Spinal cord (tissue), 10 donors: Measurements from ENCODE around the gene CABLES2. TPM values are rescaled to one million over a fixed set of nuclear protein-coding genes. Genes with fewer than 3 reads are reported as not detected.

Experiments used
- DNase-seq, 6 donors: peaks; one replicate each; pipeline versions ENCODE4 v3.0.0 to v3.0.0-alpha.2; 2013 to 2015; ENCODE audit warnings: low spot score in 6 of 6, low read depth in 4 of 6
- H3K27ac ChIP-seq: one replicate; pipeline ENCODE4 v1.5.1; 2013; ENCODE audit warnings: low read depth, low read length, control low read depth
- H3K27me3 ChIP-seq: one replicate; pipeline ENCODE4 v1.6.1; 2013; ENCODE audit warnings: low read length; ENCODE audit not compliant: control insufficient read depth, insufficient read depth
- H3K36me3 ChIP-seq: one replicate; pipeline ENCODE4 v1.6.1; 2013; ENCODE audit warnings: low read length; ENCODE audit not compliant: control insufficient read depth, insufficient read depth
- H3K4me1 ChIP-seq: one replicate; pipeline ENCODE4 v1.6.1; 2013; ENCODE audit warnings: low read length; ENCODE audit not compliant: control insufficient read depth, insufficient read depth
- H3K4me3 ChIP-seq: one replicate; pipeline ENCODE4 v1.5.1; 2013; ENCODE audit warnings: low read depth, low read length, control low read depth
- H3K9me3 ChIP-seq: one replicate; pipeline ENCODE4 v1.6.1; 2013; ENCODE audit warnings: low read length; ENCODE audit not compliant: control insufficient read depth, insufficient read depth
- WGBS: methylation state at CpG from one replicate; pipeline ENCODE4 v1.1.5; 2013; ENCODE audit warnings: missing lambda C conversion rate; ENCODE audit not compliant: insufficient coverage; 5-methylcytosine and 5-hydroxymethylcytosine counted together
- polyA plus RNA-seq, 2 donors: library from polyadenylated mRNA; unstranded; fragments of 120-200 nt; gene quantifications; one replicate each; pipeline ENCODE4 v1.2.1, GENCODE V29; 2013; ENCODE audit not compliant: insufficient read length in 2 of 2
- total RNA-seq, 2 donors: library from RNA; depleted of rRNA in 1 of 2; stranded (reverse); fragments of 120-200 nt in 1 of 2; fragments of >200 nt in 1 of 2; gene quantifications; one replicate each; pipeline versions ENCODE4 v1.2.3 to v1.2.4, GENCODE V29; 2013 to 2014
- donor health status: healthy.

Gene CABLES2
- total and polyA plus RNA-seq, 4 donors = 4.0 to 23.0 (median 14.1) TPM

- Histone ChIP-seq H3K36me3 (peaks cover 89% of the 10 kb centered on the region), H3K4me3 (no peak overlapping the region), H3K4me1 (peaks cover 86% of the 10 kb centered on the region), H3K9me3 (no peaks in the 10 kb centered on the region), H3K27me3 (no peaks in the 10 kb centered on the region), H3K27ac (peak overlapping the region; percentile 82)
- 33% methylated on average over 28 of the region's 29 CpGs for WGBS
- peak in 1 of 6 donors; percentile 72 for DNase-seq
Measured at GRCh38 chr20:62355878-62356588, 51.1 kb downstream of the CABLES2 start.

DNA sequence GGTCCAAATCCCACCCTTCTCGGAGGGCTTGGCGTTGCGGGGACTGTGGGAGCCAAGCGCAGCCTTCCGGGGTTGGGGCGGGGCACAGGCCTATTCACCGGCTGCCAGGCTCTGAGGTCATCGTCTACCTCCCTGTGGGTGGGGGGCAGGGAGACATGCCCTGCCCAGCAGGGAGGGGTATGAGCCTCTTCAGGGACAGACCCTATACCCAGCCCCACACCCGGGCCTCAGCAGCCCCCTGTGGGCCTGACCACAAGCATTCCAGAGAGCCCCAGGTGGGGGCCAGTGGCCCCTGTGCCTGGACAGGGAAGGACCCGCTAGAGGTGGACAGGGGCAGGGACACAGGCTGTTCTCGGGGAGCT is 51.6 kb downstream of the CABLES2 start:
- Histone ChIP-seq H3K9me3 (no peaks in the 10 kb centered on the region), H3K27me3 (no peaks in the 10 kb centered on the region), H3K4me1 (peaks cover 81% of the 10 kb centered on the region), H3K27ac (peak overlapping the region; percentile 82), H3K4me3 (no peak overlapping the region), H3K36me3 (peaks cover 90% of the 10 kb centered on the region)
- WGBS = 31% methylated on average over 4 of the region's 11 CpGs
- DNase-seq = peak in 2 of 6 donors; percentile 57 to 73

DNA sequence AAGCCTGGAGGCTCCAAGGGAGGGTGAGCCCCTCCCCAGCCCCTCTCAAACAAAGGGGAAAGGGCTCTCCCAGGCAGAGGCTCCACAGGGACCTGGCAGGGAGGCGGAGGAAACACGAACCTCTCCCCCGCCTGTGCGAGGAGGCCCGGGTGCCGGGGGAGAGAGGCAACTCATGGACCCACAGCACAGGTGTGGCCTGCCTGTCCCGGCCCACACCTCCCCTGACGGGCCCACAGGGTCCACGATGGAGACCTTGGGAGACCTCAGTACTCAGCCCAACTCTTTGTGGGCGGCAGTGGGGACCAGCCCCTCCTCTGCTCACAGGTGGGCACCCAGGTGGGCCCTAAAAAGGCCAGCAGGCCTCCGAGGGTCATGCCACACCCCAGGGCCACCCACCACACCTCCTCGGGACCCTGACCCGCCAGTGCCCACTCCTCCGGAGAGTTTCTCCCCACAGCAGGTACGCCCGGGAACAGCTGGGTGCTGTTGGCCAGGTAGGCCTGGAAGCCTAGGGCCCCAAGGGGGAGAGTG is 52.2 kb downstream of the CABLES2 start:
- peaks cover 97% of the 10 kb centered on the region for H3K36me3 ChIP-seq
- WGBS = 60% methylated on average over 15 of the region's 16 CpGs
- no peaks in the 10 kb centered on the region for H3K27me3 ChIP-seq
- H3K4me3 ChIP-seq = no peak overlapping the region
- no peak for DNase-seq
- no peak overlapping the region for H3K27ac ChIP-seq
- H3K9me3 ChIP-seq = no peaks in the 10 kb centered on the region
- peaks cover 78% of the 10 kb centered on the region for H3K4me1 ChIP-seq

DNA sequence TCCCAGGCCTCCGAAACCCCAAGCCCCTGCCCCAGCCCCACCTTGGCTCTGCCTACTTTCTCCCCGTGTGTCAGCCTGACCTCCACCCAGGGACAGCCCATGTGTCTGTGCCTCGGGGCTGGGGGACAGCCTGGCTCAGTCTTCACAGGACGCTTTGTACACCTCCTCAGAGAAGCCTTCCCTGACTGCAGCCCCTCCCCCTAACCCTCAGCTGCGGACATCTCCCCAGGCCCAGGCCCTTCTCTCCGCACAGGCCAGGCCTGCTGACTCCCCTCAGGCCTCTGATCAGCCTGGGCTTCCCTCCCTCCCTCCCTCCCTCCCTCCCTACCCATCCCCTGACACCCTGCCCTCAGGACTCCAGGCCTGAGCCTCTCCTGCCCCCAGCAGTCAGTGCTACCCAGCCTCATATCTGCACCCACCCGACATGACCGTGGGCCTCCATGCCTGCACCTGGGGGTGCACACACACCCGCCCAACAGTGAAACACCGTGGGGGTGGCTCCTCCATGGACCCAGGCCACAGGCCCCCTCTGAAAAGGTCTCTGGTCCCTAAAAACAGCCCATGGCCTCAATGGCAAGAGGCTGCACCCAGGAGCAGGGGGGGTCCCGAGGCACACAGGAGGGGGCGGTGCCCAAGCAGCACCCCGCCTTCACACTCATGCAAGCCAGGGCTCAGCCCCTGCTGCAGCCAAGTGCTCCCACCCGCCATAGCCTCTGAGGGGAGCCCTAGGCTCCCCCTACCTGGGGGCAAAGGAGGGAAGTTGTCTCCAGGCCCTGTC is 52.9 kb downstream of the CABLES2 start:
- DNase-seq = no peak
- Histone ChIP-seq H3K4me1 (peaks cover 72% of the 10 kb centered on the region), H3K27ac (no peak overlapping the region), H3K9me3 (no peaks in the 10 kb centered on the region), H3K27me3 (no peaks in the 10 kb centered on the region), H3K4me3 (no peak overlapping the region), H3K36me3 (peaks cover 94% of the 10 kb centered on the region)
- WGBS = 76% methylated on average over 13 of the region's 14 CpGs

GRCh38 chr20:62353289-62354030 is 53.6 kb downstream of the CABLES2 start:
- 90% methylated on average over 16 of the region's 16 CpGs for WGBS
- Histone ChIP-seq H3K9me3 (peaks cover 1% of the 10 kb centered on the region), H3K4me3 (no peak overlapping the region), H3K27ac (no peak overlapping the region), H3K4me1 (peaks cover 64% of the 10 kb centered on the region), H3K36me3 (peaks cover 87% of the 10 kb centered on the region), H3K27me3 (no peaks in the 10 kb centered on the region)
- no peak for DNase-seq

DNA sequence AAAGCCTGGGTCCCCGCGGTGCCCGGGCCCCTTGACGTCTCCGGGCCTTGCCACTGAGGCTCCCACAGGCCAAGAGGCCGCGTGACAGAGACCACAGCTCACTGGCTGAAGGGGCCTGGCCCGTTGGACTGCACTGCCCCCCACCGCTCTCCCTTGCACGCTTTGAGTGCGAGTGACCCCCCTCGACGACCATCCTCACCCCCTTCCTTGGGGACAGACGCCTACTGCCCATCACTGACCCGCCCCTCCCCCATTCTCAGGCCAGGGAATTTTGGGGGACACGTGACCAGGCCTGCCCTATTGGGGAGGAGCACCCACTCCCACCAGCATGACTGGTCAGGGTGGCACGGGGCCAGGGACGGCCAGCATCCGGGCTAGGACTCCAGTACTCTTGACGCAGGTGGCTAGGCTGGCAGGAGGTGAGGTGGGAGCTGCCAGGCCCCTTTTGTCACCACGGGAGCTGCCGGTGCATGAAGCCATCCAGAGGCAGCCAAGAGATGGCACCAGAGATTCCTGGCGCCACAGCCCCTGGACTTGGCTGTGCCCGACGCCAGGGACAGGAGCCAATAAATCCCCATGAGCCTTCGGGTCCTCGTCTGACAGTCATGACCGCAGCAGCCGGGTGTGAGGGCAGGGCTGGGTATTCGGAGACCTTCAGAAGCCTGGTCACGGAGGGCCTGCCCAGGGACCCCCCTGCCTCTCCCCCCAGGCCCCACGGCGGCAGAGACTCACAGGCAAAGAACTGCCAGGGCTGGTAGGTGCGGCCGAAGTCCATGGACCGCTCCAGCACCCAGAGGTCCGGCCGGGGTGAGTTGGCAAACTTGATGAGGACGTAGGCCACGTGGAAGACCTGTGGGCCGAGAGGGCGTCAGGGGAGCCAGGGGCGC is 54.4 kb downstream of the CABLES2 start:
- Histone ChIP-seq H3K27ac (peak overlapping the region; percentile 29), H3K4me3 (no peak overlapping the region), H3K9me3 (peaks cover 1% of the 10 kb centered on the region), H3K4me1 (peaks cover 56% of the 10 kb centered on the region), H3K27me3 (no peaks in the 10 kb centered on the region), H3K36me3 (peaks cover 79% of the 10 kb centered on the region)
- peak in 4 of 6 donors; percentile 64 to 92 (median 78) for DNase-seq
- 48% methylated on average over 41 of the region's 43 CpGs for WGBS

- Histone ChIP-seq H3K27ac (peak overlapping the region; percentile 29), H3K4me3 (no peak overlapping the region), H3K36me3 (peaks cover 79% of the 10 kb centered on the region), H3K9me3 (peaks cover 1% of the 10 kb centered on the region), H3K27me3 (no peaks in the 10 kb centered on the region), H3K4me1 (peaks cover 50% of the 10 kb centered on the region)
- WGBS = 89% methylated on average over 59 of the region's 60 CpGs
- no peak for DNase-seq
Measured at GRCh38 chr20:62351469-62352401, 55.4 kb downstream of the CABLES2 start.

GRCh38 chr20:62350629-62351422 is 56.3 kb downstream of the CABLES2 start:
- no peak overlapping the region for H3K4me3 ChIP-seq
- 80% methylated on average over 20 of the region's 23 CpGs for WGBS
- H3K27me3 ChIP-seq = no peaks in the 10 kb centered on the region
- H3K36me3 ChIP-seq = peaks cover 79% of the 10 kb centered on the region
- DNase-seq = no peak
- H3K9me3 ChIP-seq = peaks cover 1% of the 10 kb centered on the region
- H3K4me1 ChIP-seq = peaks cover 41% of the 10 kb centered on the region
- H3K27ac ChIP-seq = no peak overlapping the region
